NK-92 (cell line): ENCODE measurements around the gene CST6.
A peak's percentile ranks its signal among the peaks of the same experiment; 100 is the strongest.
"Not testable (repeated sequence)": the region's sequence is repeated elsewhere in the genome, so short reads cannot be mapped to it uniquely, and the experiment has no call there.

ENCODE experiments used
- DNase-seq: peaks from one replicate; lab custom pipeline; 2025; ENCODE audit not compliant: unreplicated experiment; lab: John Stamatoyannopoulos, UW

CST6 gene

DNA sequence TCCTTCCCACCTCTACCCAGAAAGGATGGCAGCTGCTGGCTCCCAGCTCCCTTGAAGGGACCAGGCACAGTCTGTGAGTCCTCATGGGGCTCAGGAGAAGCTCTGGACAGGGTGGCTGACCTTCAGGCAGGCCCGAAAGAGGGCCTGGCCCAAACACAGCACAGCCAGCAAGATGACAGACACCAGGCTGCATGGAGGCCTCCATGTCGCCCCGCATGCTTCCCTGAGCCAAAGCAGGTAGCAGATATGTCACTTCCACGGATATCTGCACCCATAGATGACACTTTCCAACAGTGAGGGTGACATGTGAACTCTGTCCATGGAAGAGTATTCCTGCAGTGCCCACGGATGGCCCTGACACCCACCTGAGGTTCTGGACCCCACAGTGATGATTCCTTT is 28.2 kb upstream of the CST6 start:
- no peak for DNase-seq

GRCh38 chr11:65987336-65987735 is 24.5 kb upstream of the CST6 start:
- DNase-seq, result no peak

GRCh38 chr11:65988791-65989592 is 22.8 kb upstream of the CST6 start:
- DNase-seq, result peak; percentile 63

GRCh38 chr11:65992056-65992455 is 19.8 kb upstream of the CST6 start:
- DNase-seq, result no peak

GRCh38 chr11:65997286-65997685 is 14.5 kb upstream of the CST6 start:
- DNase-seq, result no peak

- DNase-seq, result peak; percentile 63
Observed at GRCh38 chr11:66001942-66002647, 9.7 kb upstream of the CST6 start, which contains the start of the genes BANF1 and EIF1AD. Gene BANF1, plus strand, starts transcription at chr11:66002503. Its CDS starts 748 bp downstream, at chr11:66003251. Gene EIF1AD, minus strand, starts transcription at chr11:66002157. Its CDS starts 1,768 bp downstream, at chr11:66000389.

DNA sequence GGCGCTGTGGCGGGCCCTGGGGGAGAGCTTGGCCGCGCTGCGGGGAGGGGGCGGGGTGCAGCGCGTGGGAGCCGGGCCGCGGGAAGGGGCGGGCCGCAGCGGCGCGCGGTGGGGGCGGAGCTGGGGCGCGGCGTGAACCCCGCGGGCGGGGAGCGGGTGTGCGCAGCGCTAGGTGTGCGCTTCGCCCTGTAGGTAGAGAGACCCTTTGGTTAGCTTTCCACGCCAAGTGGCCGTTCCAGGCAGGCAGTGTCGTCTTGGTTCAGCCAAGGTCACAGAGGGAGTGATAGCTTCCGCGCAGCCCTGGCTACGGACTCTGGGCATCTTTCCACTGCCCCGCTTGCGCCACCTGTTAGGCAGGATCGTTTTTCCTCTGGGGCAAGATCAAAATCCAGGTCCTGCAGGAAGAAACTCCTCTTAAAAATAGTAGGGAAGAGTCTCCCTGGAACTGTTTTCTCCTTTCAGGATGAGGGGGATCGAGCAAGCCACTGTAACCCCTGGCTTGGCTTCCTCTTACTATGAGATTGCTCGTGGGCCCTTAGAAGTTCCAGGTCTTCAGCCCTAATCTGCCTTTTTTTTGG is 9.1 kb upstream of the CST6 start:
- no peak for DNase-seq

- DNase-seq, result no peak
Observed at GRCh38 chr11:66003291-66003690, 8.5 kb upstream of the CST6 start.

DNA sequence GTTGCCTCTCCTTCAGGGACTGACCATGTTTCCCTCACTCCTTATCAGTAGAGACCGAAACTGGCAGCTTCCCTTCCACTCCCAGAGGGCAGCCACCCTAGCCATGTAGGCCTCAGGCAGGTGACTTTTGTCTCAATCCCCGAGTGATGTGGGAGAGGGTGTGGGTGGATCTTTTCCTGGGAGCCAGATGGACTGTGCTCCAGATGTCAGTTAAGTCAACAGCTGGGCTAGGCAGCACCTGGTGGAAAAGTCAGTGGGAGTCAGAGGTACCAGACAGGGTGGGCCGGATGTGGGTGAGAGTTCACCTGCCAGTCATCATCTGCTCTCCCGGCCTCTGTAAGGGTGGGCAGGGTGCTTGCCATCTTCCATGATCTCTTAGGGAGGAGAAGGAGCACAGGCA is 7.6 kb upstream of the CST6 start:
- no peak for DNase-seq

DNA sequence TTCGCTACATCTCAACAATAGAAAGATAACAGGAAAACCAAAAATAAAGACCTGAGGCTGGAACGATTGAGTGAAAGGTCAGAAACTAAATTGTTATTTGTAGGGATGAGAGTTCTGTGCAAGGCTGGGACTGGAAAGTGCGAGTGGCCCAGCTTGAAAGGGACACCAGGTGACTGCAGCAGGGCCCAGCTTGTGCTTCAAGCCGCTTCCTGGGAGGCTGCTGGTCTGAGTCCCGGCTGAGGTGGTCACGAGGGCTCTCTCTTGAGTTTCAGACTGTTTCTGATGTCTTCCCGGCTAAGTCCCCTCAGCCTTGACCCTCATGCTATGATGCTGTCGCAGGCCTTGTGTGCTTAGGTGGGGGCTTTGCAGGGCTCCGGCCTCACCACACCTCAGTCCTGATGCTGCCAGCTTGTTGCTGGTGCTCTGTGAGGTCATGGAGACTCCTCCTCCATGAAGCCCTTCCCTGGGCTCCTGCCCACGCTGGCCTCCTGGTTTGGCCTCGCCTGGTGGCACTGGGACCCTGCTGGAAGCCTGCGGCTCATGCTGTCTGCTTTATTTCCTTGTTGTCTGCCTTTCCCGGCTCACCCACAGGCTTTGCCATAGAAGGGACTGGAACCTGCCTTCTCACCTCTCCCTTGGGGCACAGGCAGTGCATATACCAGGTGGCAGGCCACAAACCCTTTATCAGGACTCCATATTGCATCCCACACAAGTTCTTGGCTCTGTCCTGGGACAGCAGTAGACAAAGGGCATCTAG is 5.5 kb upstream of the CST6 start:
- DNase-seq, result no peak

DNA sequence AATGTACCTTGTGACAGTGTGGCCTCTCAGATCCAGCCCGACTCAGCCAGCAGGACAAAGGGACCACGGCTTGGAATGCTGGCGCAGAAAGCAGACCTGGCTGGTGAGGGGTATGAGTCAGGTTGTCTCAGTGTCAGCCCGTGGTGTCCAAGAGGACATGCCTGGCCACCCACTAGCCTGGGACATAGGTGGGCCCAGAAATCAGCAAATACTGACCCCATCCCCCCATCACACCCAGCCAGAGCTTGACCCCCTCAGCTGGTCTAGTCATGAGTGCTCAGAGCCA is 5.0 kb upstream of the CST6 start:
- no peak for DNase-seq

- no peak for DNase-seq
Observed at GRCh38 chr11:66007201-66007634, 4.6 kb upstream of the CST6 start.

GRCh38 chr11:66008095-66008467 is 3.7 kb upstream of the CST6 start:
- DNase-seq, result no peak

- DNase-seq, result no peak
Observed at GRCh38 chr11:66008468-66009101, 3.2 kb upstream of the CST6 start.

GRCh38 chr11:66010036-66010435 is 1.8 kb upstream of the CST6 start:
- not testable (repeated sequence) for DNase-seq

GRCh38 chr11:66011239-66011784 is 496 bp upstream of the CST6 start:
- DNase-seq, result no peak

- no peak for DNase-seq
Observed at GRCh38 chr11:66012371-66012945, 650 bp downstream of the CST6 start.

- no peak for DNase-seq
Observed at GRCh38 chr11:66012946-66013761, 1.3 kb downstream of the CST6 start.

DNA sequence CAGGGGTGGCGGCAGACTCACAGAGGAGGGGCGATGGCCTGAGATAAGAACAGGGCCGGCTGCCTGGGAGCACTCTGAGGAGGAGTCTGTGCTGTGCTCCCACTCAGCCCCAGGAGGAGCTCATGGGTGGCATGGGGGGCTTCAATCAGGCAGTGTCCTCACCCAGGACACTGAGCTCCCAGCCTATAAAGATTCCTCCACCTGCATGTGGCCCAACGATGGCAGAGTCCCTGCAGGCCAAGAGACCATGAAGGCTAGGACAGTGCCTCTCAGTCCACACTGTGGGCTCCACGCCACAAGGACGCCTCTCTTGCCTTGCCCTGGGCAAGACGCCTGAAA is 1.9 kb downstream of the CST6 start:
- DNase-seq, result no peak
